COLO668 (cell line): ENCODE results near the gene EIF4E1B.

Experiments used
- DNase-seq: peaks from one replicate; lab custom pipeline; 2025; ENCODE audit not compliant: unreplicated experiment; lab: John Stamatoyannopoulos, UW

The EIF4E1B gene

DNA sequence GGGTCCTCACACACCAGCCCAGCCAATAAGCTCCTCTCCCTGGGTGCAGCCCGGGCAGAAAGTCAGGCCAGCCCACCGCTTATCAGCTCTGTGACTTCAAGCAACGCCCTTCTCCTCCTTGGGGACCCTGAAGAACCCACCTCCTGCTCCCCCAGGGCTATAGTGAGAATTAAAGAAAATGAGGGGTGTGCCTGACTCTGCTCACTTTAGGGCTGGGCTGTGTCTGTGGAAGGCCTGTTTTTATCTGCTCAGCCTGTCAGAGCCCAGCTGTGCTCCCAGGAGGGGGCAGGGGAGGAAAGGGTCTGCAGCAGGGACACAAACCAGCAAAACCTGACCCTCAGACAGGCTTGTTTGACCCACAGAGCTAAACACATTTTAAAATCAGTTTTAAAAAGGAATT lies 24.4 kb upstream of the EIF4E1B start:
- DNase-seq = no peak

DNA sequence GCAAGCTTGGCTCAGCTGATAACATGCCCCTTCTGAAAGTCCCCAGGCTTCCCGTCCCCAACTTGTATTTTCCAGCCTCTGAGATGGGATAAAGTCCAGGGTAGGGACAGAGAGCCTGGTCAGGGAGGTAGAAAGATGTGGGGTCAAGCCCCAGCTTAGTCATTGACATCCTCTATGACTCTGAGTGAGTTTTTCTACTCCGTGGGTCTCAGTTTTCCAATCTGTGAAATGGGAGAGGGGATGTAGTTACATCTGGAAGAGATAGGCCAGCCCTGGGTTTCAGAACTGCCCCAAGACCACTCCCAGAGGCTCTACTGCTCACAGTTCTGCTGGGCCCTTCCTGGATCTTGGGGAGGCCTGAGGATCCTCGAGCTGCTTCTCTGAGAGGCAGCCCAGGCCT lies 23.6 kb upstream of the EIF4E1B start:
- no peak for DNase-seq

DNA sequence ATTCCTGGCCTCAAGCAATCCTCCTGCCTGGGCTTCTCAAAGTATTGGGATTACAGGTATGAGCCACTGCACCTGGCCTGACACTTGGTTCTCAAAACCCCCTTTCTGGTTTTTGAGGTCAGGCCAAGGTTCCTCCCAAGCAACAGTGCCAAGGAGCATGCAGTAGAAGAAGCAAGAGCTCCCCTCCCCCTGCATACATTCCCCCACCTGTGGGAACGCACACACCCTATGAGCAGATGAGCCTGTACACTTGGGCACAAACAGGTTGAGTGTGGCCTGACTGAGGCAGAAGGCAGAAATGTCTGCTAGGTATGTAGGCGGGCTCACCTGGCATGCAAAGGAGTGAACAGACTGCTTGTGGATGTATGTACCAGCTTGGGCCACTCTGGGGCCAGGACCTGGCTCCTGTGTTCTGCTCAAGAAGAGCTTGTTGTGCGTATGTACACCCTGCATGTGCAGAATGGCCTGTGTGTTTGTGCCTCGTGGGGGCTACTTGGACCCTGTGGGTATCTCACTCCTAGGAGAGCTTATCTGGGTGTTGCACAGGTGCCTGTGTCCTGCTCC lies 22.3 kb upstream of the EIF4E1B start:
- DNase-seq = no peak

DNA sequence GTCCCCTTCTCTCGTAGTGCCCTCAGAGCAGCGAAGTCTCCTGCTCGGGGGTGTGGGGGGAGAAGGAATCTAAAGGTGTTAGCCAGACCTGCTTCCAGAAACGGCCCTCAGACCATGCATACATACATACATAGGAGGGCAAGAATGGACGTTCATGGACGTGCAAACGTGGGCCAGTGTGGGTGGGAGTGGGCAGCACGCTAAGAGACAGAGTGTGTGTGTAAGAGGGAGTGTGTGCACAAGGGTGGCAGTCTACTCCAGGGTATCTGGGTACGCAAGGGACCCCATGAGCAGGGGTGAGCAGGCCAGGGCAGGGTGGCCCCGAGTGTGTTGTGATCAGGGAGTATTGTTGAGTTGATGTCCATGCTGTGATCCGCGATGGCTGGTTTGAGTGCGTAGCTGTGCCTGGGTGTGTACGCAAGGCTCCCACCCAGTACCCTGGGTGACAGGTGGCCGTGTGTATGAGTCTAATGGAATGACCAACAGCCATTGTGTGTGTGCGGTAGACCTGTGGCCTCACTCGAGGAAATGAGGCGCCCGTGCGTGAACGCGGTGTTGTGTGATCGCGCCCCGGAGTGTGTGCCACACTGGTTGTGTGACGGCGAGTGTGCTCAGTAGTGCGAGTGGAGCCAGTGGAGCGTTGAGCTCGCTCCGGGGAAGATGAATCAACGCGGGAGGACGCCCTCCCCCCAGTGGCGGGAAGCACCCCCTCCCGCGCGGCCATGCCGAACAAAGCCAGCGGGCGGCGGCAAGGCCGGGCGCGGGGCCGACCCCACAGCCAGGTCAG lies 21.3 kb upstream of the EIF4E1B start:
- DNase-seq = peak; percentile 51

DNA sequence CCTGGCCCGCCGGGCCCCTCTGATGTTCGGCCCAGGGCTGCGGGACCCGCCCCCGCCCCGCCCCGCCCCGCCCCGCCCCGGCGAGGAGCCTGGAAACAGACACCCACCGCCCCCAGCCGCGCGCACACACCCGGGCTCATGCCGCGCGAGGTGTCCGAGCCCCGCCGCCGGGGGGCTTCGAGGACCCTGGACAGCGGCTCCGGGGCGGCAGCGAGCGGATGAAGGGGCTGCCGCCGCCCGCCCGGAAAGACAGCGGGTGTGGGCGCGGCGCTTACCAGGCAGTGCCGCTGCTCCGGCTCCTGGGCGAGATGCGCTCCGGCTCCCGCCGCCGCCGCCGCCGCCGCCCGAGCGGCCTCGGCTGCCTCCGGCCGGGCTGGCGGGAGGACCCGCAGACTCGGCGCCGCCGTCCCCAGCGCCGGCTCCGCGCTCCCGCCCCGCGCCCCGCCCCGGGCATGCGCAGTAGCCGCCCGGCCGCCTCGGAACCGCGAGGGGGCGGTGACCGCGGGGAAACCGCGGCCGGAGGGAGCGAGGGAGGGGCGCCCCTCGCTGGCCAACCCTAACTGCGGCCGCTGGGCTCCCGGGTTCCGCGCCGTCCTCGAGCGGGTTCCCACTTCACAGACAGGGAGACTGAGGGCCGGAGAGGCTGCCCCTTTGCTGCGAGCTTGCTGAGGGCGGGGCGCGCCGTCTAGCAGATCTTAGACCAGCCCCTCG lies 20.6 kb upstream of the EIF4E1B start, which contains the start of gene GPRIN1:
GPRIN1 (minus strand) TSS at position 433 of the 711 bp plus-strand sequence. CDS start 10,322 bp downstream, outside the sequence.
- DNase-seq = peak; percentile 79

DNA sequence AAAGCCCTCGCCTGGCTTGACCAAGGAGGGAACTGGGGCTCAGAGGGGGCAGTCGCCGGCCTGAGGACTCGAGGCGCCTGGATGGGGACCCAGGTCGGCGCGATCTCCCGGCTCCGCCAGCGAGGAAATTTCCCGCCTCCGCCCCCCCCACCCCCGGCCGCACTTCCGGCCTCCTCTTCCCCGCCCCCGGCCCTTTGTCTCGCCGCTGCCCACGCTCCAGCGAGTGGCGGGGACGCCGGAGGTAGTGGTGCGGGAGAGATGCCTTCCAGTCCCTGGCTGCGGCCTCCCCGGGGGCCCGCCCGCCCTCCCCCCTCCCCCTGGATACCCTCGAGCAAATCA lies 20.1 kb upstream of the EIF4E1B start:
- DNase-seq = peak; percentile 54

DNA sequence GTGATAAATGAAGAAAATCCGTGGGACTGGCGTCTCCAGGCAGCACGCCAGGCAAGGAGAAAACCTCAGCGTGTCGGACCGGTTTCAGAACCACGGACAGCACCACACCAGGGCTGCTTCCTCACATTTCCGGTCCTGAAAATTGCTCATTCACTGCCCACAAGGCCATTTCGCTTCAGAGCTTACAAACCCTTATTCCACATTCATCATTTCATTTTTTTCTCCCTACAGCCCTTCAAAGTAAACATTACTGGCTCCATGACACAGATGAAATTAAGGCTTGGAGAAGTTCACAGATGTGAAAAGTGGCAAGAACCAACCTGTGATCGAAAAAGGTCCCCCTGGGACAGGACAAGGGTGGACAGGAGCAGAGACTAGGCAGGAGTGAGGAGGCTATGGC lies 19.0 kb upstream of the EIF4E1B start:
- no peak for DNase-seq

DNA sequence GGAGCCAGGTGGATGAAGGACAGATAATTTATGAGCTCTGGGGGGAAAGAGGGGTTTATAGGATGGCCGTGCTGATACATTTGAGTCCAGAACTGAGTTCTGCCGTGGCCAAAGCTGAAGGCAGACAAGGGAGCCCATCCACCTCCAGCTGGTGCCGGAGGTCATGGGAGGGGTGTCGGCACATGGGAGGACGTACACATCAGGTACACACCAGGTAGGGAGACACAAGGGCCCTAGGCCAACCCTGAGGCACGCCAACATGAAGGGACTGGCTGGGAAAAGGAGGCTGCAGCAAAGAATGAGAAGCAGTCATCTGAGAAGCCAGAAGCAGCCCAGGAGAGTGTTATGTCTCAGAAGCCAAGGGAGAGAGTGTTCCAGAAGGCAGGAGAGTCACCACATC lies 18.5 kb upstream of the EIF4E1B start:
- no peak for DNase-seq

DNA sequence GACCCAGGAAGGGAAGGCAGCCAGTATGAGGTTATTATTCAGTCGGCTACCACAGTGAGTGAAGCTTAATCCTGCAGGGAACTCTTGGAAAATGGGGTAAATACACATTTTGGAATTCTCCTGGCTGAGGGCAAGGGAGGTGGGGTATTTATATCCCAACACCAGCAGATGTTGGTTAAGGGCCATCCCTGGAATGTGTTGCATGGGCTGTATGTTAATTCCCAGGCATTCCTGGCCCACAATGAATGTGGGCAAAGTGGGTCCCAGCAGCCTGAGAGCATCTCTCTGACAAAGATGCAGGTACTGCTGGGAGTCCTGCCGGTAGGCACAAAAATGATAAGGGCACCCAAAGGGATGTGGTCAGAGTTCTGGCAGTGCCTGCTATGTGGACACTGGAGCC lies 17.6 kb upstream of the EIF4E1B start:
- no peak for DNase-seq

DNA sequence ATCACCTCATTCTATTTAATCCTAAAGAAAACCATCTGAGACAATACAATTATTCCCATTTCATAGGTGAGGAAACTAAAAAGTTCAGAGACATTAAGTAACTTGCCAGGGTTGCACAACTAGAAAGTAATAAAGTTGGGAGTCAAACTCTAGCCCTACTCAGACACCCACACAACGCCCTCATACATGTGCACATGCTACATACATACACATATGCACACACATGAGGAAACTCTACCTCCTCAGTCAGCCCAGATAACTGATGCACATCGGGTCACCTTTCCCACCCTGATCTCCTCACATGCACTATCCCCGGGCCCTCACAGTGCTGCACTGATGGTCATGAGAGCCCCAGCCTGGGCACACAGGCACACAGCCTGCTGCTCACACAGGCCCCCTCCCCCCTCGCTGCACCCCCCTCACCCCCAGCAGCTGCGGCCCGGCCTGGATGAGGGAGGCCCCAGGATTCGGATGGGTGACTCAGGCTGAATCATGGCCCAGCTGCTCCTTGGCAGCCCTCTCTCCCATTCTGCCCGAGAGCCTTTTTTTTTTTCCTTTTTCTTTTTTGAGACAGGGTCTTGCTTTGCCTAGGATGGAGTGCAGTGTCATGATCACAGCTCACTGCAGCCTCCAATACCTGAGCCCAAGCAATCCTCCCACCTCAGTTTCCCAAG lies 15.5 kb upstream of the EIF4E1B start:
- peak; percentile 47 for DNase-seq

DNA sequence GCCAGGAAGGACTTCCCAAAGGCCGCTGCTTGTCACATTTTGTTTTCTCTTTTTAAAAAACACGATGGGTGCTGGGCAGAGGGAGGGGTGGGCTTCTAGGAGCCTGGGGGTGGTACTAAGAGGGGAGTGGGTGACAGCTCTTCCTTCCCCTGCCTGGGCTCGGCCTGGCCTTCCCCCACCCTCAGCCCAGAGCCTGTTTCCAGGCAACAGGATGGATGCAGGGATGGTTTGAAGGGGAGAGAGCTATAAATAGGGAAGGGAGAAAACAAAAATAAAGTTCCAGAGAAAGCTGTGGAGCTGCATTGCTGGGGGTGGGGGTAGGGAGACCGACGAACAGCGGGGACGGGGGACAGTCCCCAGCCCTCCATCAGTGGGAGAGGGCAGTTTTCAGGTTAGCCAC lies 14.0 kb upstream of the EIF4E1B start:
- DNase-seq = no peak

DNA sequence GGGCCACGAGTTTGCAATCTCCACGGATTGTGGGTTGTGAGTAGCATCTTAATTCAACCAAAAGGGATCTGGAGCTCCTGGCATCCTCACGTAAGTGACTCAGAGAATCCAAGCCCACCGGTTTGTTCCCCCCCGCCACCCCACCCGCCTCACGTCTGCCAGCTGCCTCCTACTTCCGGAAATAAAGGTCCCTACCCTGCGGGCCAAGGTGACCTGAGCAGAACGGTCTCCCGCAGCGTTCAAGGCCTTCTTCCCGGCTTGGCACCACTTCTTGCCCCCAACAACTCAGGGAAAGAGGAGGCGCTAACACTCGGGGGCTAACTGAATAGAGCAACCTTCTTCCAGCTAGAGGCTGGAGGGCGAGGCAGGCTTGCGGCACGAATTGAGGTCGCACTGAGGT lies 11.7 kb upstream of the EIF4E1B start:
- DNase-seq = no peak

DNA sequence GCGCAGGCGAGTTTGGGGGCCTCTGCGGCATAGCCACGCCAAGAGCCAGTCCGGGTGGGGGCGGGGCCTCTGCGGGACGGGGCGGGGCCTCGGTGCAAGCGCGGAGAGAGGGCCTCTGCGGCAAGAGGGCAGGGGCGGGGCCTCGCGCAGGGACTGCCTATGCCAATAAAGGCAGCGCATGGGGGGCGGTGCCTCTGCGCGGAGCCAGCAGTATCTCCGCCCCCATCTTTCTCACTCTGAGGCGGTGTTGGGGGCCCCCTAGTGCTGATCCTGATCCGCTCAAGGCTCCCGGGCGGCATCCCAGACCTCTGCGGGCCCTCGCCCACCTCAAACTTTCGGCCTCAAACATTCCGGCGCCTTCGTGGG lies 11.3 kb upstream of the EIF4E1B start:
- peak; percentile 86 for DNase-seq

DNA sequence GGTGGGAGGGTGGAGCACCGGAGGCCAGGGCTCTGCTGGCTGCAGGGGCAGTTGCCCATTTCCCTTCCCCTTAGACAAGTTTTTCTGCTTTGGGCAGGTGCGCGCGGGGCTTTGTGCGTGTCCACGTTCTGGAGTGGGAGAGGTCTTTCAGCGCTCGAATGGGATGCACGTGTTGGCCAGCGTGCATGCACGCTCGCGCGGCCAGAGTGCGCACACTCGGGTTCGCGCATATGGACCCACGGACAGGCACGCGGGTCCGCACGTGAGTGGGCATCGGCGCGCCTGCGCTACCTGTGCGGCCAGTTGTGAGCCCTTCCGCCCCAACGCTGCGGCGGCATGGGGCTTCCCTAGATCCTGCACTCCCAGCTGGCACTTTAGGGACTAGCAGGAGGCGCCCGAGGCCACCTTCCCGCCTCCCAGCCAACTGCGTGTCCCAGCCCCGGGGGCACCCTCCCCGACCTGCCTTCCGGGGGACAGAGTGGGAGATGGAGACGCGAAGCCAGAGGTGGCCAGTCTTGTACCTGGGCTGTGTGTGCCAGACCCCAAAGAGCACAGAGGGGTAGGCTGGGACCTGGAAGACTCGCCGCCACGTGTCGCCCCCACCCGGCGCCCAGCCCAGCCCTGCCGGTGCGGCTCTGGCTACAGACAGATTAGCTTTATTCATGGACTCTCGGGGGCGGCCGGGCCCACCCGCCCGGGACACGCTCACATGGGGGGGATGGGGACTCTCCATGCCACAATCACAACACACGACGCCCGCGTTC lies 10.7 kb upstream of the EIF4E1B start:
- DNase-seq = peak; percentile 31

DNA sequence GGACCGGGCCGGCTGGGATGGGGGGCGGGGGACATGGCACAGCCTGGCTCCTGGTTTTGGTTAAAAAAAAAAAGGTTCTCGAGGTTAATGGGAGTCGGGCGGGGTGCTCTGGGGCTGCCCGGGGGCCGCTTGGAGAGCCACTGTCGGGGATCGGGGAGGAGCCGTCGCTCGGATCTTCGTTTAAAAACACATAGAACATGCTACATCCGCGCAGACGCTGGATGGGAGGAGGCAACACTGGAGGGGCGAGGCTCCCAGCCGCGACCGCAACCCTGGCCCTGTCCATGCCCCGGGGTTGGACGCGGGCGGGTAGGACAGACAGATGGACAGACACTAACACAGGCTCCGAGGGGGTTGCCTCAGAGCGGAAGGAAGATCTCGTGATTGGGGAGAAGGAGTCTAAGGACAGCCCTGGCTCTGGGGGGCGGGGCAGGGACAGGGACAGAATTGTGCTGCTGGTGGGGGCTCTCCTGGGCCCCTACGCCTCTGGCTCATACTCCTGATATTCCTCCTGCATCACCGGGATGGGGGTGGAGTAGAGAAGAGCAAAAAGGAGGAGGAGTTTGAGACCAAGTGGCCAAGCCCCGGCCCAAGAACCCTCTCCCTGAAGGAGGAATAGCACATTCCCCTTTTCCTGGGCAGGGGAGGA lies 10.0 kb upstream of the EIF4E1B start:
- peak; percentile 8 for DNase-seq

DNA sequence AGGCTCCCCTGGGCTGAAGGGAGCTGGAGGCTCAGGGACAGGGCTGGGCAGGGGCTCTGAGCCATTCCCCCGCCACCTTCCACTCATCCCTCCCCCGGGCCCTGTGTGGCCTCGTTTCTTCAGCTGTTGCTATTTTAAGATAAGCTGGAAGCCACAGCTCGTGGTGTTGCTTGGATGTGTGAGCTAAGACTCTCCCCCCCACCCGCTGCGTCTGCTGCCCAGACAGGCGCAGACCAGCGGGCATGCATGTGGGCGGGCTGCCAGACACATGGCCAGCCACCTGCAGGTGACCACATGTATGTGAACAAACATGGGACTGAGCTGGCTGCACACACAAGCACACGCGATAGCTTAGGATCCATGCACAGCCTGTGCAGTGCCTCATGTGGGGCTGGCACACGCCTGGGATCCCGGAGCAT lies 8.8 kb upstream of the EIF4E1B start:
- DNase-seq = no peak

DNA sequence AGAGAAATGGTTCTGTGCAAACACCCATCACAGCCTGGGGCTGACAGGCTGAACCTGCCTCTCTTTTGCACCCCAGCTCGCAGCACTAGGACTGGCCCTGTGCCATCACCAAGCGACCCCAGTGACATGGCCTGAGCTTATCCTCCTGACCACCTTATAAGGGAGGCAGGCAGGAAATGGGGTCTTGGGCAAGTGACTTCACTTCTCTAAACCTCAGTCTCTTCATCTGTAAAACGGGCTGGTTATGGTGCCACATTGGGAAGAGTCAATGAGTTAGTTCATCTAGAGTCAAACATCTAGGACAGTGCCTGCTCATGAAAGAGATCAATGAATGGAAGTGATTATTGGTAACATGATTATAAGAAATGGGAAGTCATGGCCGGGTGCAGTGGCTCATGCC lies 6.3 kb upstream of the EIF4E1B start:
- DNase-seq = no peak

DNA sequence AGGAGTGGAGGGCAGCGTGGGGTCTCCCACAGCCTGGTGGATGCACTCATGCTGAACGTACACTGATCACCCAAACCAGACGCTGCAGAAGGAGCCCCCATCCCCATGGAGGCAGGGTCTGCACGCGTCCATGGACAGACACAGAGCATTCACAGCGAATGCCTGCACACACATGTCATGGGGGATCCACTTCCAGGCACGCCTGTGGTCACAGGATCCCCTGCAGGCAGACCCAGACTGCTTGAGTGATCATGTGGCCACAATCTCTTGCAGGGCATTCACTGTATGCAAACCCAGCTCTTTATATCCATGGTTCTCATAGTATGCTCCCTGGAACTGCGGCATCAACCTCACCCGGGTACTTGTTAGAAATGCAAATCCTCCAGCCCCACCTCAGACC lies 5.5 kb upstream of the EIF4E1B start:
- DNase-seq = no peak

DNA sequence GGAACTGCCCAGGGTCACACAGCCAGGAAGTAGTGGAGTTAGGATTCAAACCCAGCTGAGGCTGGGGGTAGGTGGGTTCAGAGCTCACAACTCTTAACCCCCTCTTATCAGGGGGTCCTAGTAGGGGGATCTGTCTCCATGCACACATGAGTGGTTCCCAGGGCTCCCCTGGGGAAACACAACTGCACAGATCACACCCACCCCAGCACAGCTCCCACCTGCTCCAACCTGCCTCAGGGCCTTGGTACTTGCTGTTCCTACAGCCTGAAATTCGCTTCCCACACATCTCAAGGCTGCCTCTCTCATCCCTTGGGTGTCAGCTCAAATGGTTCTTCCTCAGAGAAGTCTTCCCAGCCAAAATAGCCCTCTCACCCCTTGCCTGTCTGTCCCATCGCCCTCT lies 5.0 kb upstream of the EIF4E1B start:
- no peak for DNase-seq
